ENCODE results near the gene DYNLL2. TPM values are rescaled to one million over a fixed set of nuclear protein-coding genes. Genes with fewer than 3 reads are reported as not detected.

DYNLL2 gene
- polyA plus RNA-seq, 2 of the 4 experiments (the other 2 are of a cell fraction) = 19.6 to 33.7 TPM

DNA sequence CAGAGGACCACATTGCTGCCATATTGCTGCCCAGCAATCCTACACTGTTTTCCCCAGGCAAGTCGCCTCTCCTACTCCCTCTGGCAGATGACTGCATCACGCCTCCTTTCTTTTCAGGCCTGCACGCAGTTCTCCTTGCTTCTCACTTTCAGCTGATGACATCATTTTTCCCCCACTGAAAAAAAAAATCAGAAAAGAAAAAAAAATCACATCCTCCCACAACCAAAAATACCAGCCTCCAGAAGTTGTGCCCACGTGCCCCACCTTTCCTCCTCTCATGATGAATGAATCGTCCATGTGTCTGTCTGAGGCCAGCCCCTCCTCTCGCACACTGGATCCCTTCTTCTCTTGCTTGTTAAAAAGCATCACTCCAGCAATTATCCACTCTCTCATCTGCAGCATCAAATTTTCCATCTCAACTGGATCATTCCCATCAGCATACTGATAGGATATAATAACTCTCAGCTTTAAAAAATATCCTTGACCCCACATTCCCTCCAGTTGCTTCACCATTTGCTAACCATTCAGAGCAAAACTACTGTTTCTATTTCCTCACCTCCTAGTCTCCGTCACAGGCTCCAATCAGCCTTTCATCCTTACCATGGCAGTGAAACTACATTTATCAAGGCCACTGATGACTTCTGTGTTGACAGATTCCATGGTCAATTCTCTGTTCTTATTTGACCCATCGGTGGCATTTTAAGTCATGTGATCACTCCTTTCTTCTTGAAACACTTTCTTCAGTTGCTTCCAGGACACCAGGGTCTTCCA, 30.1 kb upstream of the DYNLL2 start (continued):
- TF ChIP-seq, protein P1, sequence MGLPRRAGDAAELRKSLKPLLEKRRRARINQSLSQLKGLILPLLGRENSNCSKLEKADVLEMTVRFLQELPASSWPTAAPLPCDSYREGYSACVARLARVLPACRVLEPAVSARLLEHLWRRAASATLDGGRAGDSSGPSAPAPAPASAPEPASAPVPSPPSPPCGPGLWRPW (IDR thresholded peaks at IDR 0.05) = no peak
- TF ChIP-seq POLR2A (IDR thresholded peaks at IDR 0.05; ENCODE audit: low read length) = no peak

DNA sequence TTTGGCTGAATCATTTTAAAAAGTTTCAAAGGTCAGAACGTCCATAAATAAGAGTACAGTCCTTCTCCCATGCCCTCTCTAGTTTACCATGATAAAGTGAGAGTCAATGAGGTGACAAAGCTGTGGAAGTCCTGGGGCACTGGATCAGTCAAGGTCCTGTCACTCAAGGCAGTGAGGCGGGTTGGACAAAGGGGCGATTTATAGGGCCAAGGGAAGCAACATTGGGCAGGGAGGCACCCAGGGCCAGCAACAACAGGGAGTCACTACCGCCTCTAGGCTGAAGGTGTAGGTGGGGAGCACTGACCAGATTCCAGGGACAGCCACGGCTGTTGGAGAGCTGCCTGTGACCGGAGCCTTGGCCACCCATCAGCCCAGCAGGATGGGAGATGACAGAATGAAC, 28.6 kb upstream of the DYNLL2 start:
- ATAC-seq (no peak), FAIRE-seq (no peak), DNase-seq (ENCODE audit: low read depth in 1 of 2, low spot score in 1 of 2) (no peak)
- Histone ChIP-seq H3K4me2 (no peak overlapping the region), H3K27ac (no peak overlapping the region), H3K4me1 (no peaks in the 10 kb centered on the region), H3K9me3 (no peaks in the 10 kb centered on the region), H3K4me3 (no peak overlapping the region)
- TF ChIP-seq KDM1A (IDR thresholded peaks at IDR 0.05; ENCODE audit: low read depth) (no peak), TFCP2L1 (CRISPR knock-in tag; IDR thresholded peaks at IDR 0.05) (no peak), FOSB (CRISPR knock-in tag; IDR thresholded peaks at IDR 0.05) (no peak), CHD2 (IDR thresholded peaks at IDR 0.05; ENCODE audit: low read length, partially characterized antibody) (no peak), ESRRA (IDR thresholded peaks at IDR 0.05; ENCODE audit: borderline replicate concordance, low read length) (no peak), ZSCAN20 (CRISPR knock-in tag; IDR thresholded peaks at IDR 0.05) (no peak), CBX8 (IDR thresholded peaks at IDR 0.05) (no peak), ZFP36 (IDR thresholded peaks at IDR 0.05; ENCODE audit: borderline replicate concordance, partially characterized antibody) (no peak), FOXS1 (CRISPR knock-in tag; IDR thresholded peaks at IDR 0.05) (no peak), RAD21 (conservative IDR thresholded peaks at IDR 0.05 in 1 of 2, IDR thresholded peaks at IDR 0.05 in 1 of 2) (no peak), POLR2AphosphoS2 (conservative IDR thresholded peaks at IDR 0.05; ENCODE audit: low read length) (no peak)
- TF ChIP-seq, protein P2, sequence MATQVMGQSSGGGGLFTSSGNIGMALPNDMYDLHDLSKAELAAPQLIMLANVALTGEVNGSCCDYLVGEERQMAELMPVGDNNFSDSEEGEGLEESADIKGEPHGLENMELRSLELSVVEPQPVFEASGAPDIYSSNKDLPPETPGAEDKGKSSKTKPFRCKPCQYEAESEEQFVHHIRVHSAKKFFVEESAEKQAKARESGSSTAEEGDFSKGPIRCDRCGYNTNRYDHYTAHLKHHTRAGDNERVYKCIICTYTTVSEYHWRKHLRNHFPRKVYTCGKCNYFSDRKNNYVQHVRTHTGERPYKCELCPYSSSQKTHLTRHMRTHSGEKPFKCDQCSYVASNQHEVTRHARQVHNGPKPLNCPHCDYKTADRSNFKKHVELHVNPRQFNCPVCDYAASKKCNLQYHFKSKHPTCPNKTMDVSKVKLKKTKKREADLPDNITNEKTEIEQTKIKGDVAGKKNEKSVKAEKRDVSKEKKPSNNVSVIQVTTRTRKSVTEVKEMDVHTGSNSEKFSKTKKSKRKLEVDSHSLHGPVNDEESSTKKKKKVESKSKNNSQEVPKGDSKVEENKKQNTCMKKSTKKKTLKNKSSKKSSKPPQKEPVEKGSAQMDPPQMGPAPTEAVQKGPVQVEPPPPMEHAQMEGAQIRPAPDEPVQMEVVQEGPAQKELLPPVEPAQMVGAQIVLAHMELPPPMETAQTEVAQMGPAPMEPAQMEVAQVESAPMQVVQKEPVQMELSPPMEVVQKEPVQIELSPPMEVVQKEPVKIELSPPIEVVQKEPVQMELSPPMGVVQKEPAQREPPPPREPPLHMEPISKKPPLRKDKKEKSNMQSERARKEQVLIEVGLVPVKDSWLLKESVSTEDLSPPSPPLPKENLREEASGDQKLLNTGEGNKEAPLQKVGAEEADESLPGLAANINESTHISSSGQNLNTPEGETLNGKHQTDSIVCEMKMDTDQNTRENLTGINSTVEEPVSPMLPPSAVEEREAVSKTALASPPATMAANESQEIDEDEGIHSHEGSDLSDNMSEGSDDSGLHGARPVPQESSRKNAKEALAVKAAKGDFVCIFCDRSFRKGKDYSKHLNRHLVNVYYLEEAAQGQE (IDR thresholded peaks at IDR 0.05) = no peak
- ChIA-PET POLR2A (interaction anchor here (1.5 kb wide), 1 partner anchor 47 kb away, joined by 3 read pairs; no protein-coding TSS in a partner anchor), CTCF (interaction anchor here (3.1 kb wide), 1 partner anchor 58 kb away, joined by 7 read pairs; no protein-coding TSS in a partner anchor)
- 48% methylated on average over 6 of the region's 6 CpGs for WGBS (ENCODE audit: missing lambda C conversion rate)

DNA sequence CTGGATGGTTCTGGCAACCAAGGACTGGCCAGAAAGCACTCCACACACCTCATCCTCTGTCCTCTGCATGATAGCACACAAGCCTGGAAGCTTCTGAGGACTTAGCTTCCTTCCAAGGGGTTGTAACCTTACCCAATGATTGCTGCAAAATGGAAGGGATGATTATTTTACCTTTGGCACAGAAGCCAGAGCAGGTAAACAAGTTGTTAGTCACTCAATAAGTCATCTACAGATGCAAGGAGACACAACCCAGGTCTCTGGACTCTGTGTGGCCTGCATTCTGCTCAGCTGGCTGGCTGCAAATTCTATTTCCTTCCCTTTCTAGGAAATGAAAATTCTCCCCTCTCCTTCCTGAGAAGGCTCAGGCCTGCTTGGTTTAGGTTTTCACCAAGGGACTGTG, 26.7 kb upstream of the DYNLL2 start:
- Histone ChIP-seq H3K4me3 (no peak overlapping the region), H3K27ac (no peak overlapping the region), H3K4me1 (no peaks in the 10 kb centered on the region), H3K4me2 (no peak overlapping the region), H3K9me3 (no peaks in the 10 kb centered on the region)
- POLR2A ChIA-PET = interaction anchor here (1.6 kb wide), 1 partner anchor 27 kb away, joined by 4 read pairs; the partner anchor contains the start of gene DYNLL2
- FAIRE-seq = no peak
- ATAC-seq = no peak
- CTCF ChIA-PET = interaction anchor here (1.0 to 1.6 kb wide), 2 partner anchors 11 to 15 kb away, joined by 3 to 5 read pairs; no protein-coding TSS in a partner anchor
- TF ChIP-seq, protein P3, sequence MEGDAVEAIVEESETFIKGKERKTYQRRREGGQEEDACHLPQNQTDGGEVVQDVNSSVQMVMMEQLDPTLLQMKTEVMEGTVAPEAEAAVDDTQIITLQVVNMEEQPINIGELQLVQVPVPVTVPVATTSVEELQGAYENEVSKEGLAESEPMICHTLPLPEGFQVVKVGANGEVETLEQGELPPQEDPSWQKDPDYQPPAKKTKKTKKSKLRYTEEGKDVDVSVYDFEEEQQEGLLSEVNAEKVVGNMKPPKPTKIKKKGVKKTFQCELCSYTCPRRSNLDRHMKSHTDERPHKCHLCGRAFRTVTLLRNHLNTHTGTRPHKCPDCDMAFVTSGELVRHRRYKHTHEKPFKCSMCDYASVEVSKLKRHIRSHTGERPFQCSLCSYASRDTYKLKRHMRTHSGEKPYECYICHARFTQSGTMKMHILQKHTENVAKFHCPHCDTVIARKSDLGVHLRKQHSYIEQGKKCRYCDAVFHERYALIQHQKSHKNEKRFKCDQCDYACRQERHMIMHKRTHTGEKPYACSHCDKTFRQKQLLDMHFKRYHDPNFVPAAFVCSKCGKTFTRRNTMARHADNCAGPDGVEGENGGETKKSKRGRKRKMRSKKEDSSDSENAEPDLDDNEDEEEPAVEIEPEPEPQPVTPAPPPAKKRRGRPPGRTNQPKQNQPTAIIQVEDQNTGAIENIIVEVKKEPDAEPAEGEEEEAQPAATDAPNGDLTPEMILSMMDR (IDR thresholded peaks at IDR 0.05) = no peak
- TF ChIP-seq ZFP36 (IDR thresholded peaks at IDR 0.05; ENCODE audit: borderline replicate concordance, partially characterized antibody) (no peak), ZSCAN20 (CRISPR knock-in tag; IDR thresholded peaks at IDR 0.05) (no peak), CHD2 (IDR thresholded peaks at IDR 0.05; ENCODE audit: low read length, partially characterized antibody) (no peak)
- no peak for DNase-seq (ENCODE audit: low read depth in 1 of 2, low spot score in 1 of 2)
